GM18507 (cell line): ENCODE data around the gene F2.
"Not testable (repeated sequence)": the region's sequence is repeated elsewhere in the genome, so short reads cannot be mapped to it uniquely, and the experiment has no call there.

Experiments
- DNase-seq: peaks from one replicate; pipeline ENCODE4 v3.0.0; 2011; ENCODE audit warnings: low read depth; ENCODE audit not compliant: insufficient read length; ENCODE audit errors: extremely low spot score
- FAIRE-seq: peaks from 2 replicates; lab custom pipeline; 2011; peaks lifted over from hg19 to GRCh38; lab: Jason Lieb, UNC

Gene F2

GRCh38 chr11:46682773-46683752 lies 36.0 kb upstream of the F2 start:
- FAIRE-seq (no peak), DNase-seq (no peak)

DNA sequence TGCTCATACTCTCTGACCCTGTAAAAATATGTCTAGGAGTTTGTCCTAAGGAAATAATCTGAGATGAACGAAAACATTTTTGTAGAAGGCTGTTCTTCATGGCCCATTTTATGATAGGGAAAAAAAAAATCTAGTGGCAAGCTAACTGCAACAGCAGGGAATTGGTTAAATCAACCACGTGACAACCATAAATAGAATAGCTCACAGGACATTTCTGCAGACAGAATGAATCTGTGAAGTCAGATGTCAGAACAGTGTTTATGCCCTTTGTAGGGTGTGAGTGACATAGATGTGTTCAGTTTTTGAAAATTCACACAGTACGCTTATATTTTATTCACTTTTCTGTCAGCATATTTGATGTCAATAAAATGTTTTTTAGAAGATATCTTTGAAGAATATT lies 34.6 kb upstream of the F2 start:
- DNase-seq (no peak), FAIRE-seq (no peak)

GRCh38 chr11:46686886-46687795 lies 31.9 kb upstream of the F2 start:
- FAIRE-seq: no peak
- no peak for DNase-seq

GRCh38 chr11:46690702-46691101 lies 28.3 kb upstream of the F2 start:
- DNase-seq: no peak
- FAIRE-seq: no peak

DNA sequence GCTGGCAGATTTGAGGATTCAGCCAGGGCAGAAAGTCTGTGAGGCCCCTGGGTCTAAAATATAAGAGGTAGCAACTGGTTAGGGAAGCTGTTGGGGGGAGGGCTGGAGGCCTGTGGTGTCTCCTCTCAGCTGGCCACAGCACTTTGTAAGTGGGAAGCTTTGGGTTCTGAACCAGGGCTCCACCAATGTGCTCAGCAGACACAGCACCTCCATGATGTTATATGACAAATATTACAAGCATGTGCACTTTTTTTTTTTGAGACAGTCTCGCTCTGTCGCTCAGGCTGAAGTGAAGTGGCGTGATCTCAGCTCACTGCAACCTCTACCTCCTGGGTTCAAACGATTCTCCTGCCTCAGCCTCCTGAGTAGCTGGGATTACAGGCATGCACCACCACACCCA lies 26.6 kb upstream of the F2 start:
- FAIRE-seq (no peak), DNase-seq (no peak)

GRCh38 chr11:46693597-46694012 lies 25.4 kb upstream of the F2 start:
- no peak for DNase-seq

GRCh38 chr11:46694072-46694471 lies 24.9 kb upstream of the F2 start:
- DNase-seq (no peak), FAIRE-seq (no peak)

More at GRCh38 chr11:46693597-46694012, 25.4 kb upstream of the F2 start:
- no peak for FAIRE-seq

- no peak for DNase-seq
- FAIRE-seq: no peak
These were observed 24.4 kb upstream of the F2 start for GRCh38 chr11:46694607-46695006.

DNA sequence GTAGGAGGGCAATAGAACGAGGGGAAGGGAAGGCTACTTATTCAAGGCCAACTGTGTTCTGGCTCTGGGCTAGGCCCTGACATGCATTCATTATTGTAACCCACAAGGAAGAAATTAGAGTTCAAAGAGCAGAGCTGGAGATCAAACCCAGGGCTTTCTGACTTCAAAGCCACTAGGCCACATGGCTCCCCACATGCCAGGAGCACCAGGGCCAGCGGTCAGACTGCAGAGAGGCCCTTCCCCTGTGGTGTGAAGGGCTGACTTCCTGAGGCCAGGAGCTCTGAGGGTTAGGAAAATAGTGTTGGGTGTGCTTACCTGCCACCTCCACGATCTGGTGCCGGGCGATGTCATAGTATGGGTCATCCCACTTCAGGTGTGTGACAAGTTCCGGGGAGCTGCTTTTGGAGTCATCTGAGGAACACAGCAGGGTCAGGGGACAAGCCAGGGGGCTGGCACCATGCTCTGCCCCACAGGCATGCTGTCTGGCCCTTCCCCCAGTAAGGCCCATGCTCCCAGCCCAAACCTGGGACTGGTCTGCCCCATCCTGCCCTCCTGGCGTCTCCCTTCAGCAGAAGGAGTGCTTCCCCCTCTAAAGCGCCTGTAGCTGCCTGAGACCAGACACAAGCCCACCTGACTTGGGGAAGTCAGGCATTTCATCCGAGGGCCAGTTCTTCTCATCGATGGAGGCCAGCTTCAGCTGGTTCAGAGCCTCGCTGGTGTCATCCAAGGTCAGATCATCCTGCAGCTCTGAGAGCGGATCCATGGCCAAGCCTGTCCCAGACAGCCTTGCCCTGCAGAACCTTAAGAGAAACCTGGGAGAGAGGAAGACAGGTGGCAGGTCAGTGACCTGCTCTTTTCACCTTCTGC lies 23.4 kb upstream of the F2 start:
- DNase-seq: no peak
- no peak for FAIRE-seq

- FAIRE-seq (no peak), DNase-seq (no peak)
These were observed 22.8 kb upstream of the F2 start for GRCh38 chr11:46696212-46696558.

DNA sequence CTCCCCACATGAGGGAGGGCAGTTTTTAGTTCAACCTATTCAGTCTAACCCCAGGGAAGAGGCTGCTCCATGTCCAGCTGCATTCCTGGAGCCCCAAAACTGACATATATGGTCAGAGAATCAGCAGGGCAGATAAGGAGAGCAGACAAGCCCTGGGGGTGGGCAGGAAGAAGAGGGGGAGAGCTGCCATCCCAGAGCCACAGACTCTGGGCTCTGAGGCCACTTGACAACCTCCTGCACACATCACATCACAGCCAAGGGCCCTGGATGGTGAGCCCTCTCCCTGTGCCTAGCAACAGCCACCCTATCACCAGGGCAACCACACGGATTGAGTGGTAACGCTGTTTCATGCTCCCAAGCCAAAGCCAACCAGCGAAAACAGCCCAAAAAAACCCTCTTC lies 21.7 kb upstream of the F2 start:
- no peak for FAIRE-seq
- DNase-seq: no peak

GRCh38 chr11:46697723-46698122 lies 21.3 kb upstream of the F2 start:
- FAIRE-seq: no peak
- DNase-seq: no peak

DNA sequence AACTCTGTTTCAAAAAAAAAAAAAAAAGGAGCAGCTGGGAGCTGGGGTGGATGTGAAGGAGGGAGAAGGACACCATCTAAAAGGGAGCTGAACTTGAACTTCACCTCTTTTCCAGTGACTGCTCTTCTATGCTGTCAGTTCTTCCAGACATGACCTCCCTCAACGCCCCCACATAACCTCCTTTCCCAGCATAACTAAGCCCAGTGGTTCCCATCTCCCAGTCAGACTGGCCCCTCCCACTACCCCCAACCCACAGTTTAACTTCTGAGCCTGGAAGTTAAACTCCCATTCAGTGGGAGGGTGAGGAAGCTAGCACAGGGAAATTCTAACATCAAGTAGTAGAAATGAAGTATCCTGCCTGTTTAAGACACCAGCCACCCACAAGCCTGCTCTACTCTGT lies 20.4 kb upstream of the F2 start:
- no peak for FAIRE-seq
- no peak for DNase-seq

DNA sequence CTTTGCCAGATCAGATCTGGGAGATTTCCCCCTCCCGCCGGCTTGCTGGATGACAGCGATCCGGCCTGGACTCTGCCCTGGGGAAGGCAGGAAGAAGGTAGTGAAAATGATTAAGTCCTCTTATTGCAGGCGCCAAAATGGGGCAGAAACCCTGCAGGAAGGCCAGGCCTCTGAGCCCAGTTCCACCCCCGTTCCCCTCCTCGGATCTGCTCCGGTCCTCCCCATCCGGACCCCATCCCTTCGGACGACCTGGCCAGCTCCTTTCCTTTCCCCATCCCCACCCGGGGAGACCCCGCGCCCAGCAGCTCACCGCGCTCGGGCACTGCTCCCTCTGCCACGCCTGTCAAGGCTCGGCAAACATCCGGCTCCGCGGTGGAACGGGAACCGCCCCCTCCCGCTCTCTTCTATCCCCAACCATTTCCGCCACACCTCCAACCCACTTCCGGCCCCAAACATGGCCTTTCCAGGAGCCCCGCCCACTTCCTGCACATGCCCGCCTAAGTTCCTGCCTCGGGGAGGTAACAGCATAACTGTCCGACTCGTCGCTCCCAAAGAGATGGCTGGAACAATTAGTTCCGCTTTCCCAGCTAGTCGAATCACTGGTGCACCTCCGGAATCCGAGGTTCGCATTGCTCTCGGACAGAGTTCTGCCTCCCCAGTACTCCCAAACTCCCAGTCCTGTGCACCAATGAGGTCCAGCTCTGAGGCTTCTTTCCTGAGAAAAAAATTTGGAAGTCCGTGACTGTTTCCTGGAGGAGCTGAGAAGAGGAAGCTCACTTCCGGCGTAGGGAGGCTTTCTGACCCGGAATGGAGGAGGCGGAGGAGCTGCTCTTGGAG lies 18.6 kb upstream of the F2 start, which contains the start of the genes ARHGAP1 and ZNF408:
ARHGAP1 (minus strand) TSS at position 379 of the 837 bp plus-strand sequence. CDS start 4,512 bp downstream, outside the sequence.
ZNF408 (plus strand) TSS at position 791 of the 837 bp plus-strand sequence; CDS start at position 808, 17 bp downstream.
- DNase-seq (peak; percentile 91), FAIRE-seq (peak; percentile 98)

GRCh38 chr11:46701078-46701654 lies 17.8 kb upstream of the F2 start:
- FAIRE-seq: no peak
- no peak for DNase-seq

DNA sequence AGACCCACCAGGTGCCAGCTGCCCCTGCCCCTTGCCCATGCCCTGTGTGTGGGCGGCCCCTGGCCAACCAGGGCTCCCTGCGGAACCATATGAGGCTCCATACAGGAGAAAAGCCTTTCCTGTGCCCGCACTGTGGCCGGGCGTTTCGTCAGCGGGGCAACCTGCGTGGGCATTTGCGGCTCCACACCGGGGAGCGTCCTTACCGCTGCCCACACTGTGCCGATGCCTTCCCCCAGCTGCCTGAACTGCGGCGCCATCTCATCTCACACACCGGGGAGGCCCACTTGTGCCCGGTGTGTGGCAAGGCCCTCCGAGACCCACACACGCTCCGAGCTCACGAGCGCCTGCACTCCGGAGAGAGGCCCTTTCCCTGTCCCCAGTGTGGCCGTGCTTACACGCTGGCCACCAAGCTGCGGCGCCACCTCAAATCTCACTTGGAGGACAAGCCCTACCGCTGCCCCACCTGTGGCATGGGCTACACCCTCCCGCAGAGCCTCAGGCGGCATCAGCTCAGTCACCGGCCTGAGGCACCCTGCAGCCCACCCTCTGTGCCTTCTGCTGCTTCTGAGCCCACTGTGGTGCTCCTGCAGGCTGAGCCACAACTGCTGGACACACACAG lies 13.8 kb upstream of the F2 start:
- no peak for FAIRE-seq
- no peak for DNase-seq

DNA sequence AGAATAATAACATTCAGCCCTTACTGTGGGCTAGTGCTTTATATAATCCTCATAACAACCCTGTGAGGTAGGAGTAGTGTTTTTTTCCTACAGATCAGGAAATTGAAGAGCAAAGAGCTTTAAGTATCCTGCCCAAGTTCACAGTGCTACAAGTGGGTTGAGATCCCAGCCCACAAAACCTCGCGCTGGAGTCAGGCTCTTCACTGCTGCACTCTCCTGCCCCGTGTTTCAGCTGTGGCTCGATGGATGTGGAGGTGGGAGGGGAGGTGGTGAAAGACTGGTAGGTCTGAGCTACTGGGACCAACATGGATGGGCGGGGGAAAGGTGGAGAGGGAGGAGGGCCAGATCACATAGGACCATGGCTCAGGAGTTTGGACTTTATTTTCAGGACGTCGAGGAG lies 12.1 kb upstream of the F2 start:
- no peak for FAIRE-seq

GRCh38 chr11:46709351-46709750 lies 9.7 kb upstream of the F2 start:
- not testable (repeated sequence) for DNase-seq, FAIRE-seq

More for the DNA sequence above, 12.1 kb upstream of the F2 start:
- DNase-seq: no peak
